GM13976 (cell line): ENCODE results near the gene CCDC91.

Source experiments
- DNase-seq: peaks from one replicate; pipeline ENCODE4 v3.0.0; 2012; ENCODE audit warnings: low spot score
- CTCF ChIP-seq: IDR thresholded peaks from 2 replicates; pipeline ENCODE4 v1.5.1; 2012; ENCODE audit warnings: borderline replicate concordance, mild to moderate bottlenecking; ENCODE audit not compliant: insufficient read depth; ENCODE audit errors: extremely low read depth, missing control alignments, control extremely low read depth
- in situ Hi-C: fragments of 300-500 bp; cut with MboI; formaldehyde crosslinking; loops from one replicate; pipeline ENCODE4 v1.12.0; 2022; ENCODE audit warnings: low sequenced_read_pairs, mixed read lengths, inconsistent platforms; ENCODE audit not compliant: unreplicated experiment

The CCDC91 gene

GRCh38 chr12:28223858-28224257 lies 33.6 kb downstream of the CCDC91 start:
- DNase-seq, result no peak
- TF ChIP-seq CTCF, result no peak
- in situ Hi-C loops, result no loop called here

GRCh38 chr12:28226705-28227104 lies 36.4 kb downstream of the CCDC91 start:
- TF ChIP-seq CTCF, result no peak
- no peak for DNase-seq
- in situ Hi-C loops, result no loop called here

GRCh38 chr12:28227251-28227650 lies 37.0 kb downstream of the CCDC91 start:
- DNase-seq, result no peak
- no peak for TF ChIP-seq CTCF
- in situ Hi-C loops, result no loop called here

GRCh38 chr12:28231248-28231647 lies 41.0 kb downstream of the CCDC91 start:
- DNase-seq, result no peak
- in situ Hi-C loops, result no loop called here
- TF ChIP-seq CTCF, result no peak

GRCh38 chr12:28232211-28232928 lies 42.1 kb downstream of the CCDC91 start:
- TF ChIP-seq CTCF, result no peak
- DNase-seq, result no peak
- in situ Hi-C loops, result no loop called here

GRCh38 chr12:28234444-28234843 lies 44.2 kb downstream of the CCDC91 start:
- no peak for TF ChIP-seq CTCF
- DNase-seq, result no peak
- in situ Hi-C loops, result no loop called here
